Stimulated activated CD4-positive, alpha-beta T cell treated with anti-CD3 and anti-CD28 coated beads, TNF-alpha, amount 100 ng/mL, for 1 hour (primary cell): ENCODE measurements around the gene AP3S1.
"Not testable (repeated sequence)": the region's sequence is repeated elsewhere in the genome, so short reads cannot be mapped to it uniquely, and the experiment has no call there.

Source experiments
- DNase-seq, 3 donors: peaks; one replicate each; pipeline ENCODE4 v3.0.0-alpha.2; 2020; ENCODE audit warnings: low read depth in 3 of 3, low spot score in 1 of 3

The AP3S1 gene

GRCh38 chr5:115824983-115825382 lies 16.8 kb upstream of the AP3S1 start:
- not testable (repeated sequence) for DNase-seq

GRCh38 chr5:115825948-115826347 lies 15.8 kb upstream of the AP3S1 start:
- no peak for DNase-seq

GRCh38 chr5:115829913-115830312 lies 11.8 kb upstream of the AP3S1 start:
- no peak for DNase-seq

- DNase-seq = no peak
These were observed 10.5 kb upstream of the AP3S1 start for GRCh38 chr5:115831163-115831768.

GRCh38 chr5:115835481-115835880 lies 6.3 kb upstream of the AP3S1 start:
- no peak for DNase-seq

- no peak for DNase-seq
These were observed 2.7 kb upstream of the AP3S1 start for GRCh38 chr5:115838885-115839518.

GRCh38 chr5:115840873-115841272 lies 862 bp upstream of the AP3S1 start:
- no peak for DNase-seq

- peak in 1 of 3 donors; percentile 0 for DNase-seq
These were observed 577 bp downstream of the AP3S1 start for GRCh38 chr5:115842089-115842935.

- no peak for DNase-seq
These were observed 1.2 kb downstream of the AP3S1 start for GRCh38 chr5:115842952-115843351.

GRCh38 chr5:115843444-115844130 lies 1.9 kb downstream of the AP3S1 start:
- no peak for DNase-seq

GRCh38 chr5:115844321-115844817 lies 2.6 kb downstream of the AP3S1 start:
- DNase-seq = no peak

GRCh38 chr5:115847290-115847689 lies 5.6 kb downstream of the AP3S1 start:
- no peak for DNase-seq

GRCh38 chr5:115849258-115849798 lies 7.6 kb downstream of the AP3S1 start:
- DNase-seq = no peak

- DNase-seq = no peak
These were observed 9.1 kb downstream of the AP3S1 start for GRCh38 chr5:115850744-115851416.

GRCh38 chr5:115854139-115854538 lies 12.4 kb downstream of the AP3S1 start:
- no peak for DNase-seq

- DNase-seq = no peak
These were observed 14.2 kb downstream of the AP3S1 start for GRCh38 chr5:115855959-115856358.

GRCh38 chr5:115857057-115857479 lies 15.3 kb downstream of the AP3S1 start:
- no peak for DNase-seq

GRCh38 chr5:115857626-115858349 lies 16.1 kb downstream of the AP3S1 start:
- DNase-seq = no peak

GRCh38 chr5:115858396-115858795 lies 16.7 kb downstream of the AP3S1 start:
- no peak for DNase-seq

- no peak for DNase-seq
These were observed 17.6 kb downstream of the AP3S1 start for GRCh38 chr5:115859378-115859777.
